Measurements from ENCODE around the gene TCEAL7. TPM values are rescaled to one million over a fixed set of nuclear protein-coding genes. Genes with fewer than 3 reads are reported as not detected.
A peak's percentile ranks its signal among the peaks of the same experiment; 100 is the strongest.

Gene TCEAL7
- total RNA-seq, 6 experiments from 2014 or later: 0.34 to 1.2 (median 0.62) TPM; not detected in 3

- H3K27ac ChIP-seq: no peak within 1 kb of the TSS
- H3K4me1 ChIP-seq: no peaks in the 10 kb centered on the region
- TF ChIP-seq CTCF (IDR thresholded peaks at IDR 0.05): no peak
- no peak for TF ChIP-seq POLR2A (IDR thresholded peaks at IDR 0.05)
- WGBS (ENCODE audit: insufficient coverage, low coverage, low lambda C conversion rate, missing lambda C conversion rate): 48% methylated on average over 2 of the region's 52 CpGs
- H3K4me3 ChIP-seq: peak within 1 kb of the TSS; percentile 22 to 48 (median 25)
- intact Hi-C loops (cut with DNase I): no loop called here
- peak; percentile 82 to 96 (median 90) for ATAC-seq
- DNase-seq: peak; percentile 40 to 72 (median 61)
- peaks cover 0 to 3% of the 10 kb centered on the region in 2 donors for H3K27me3 ChIP-seq
- H3K36me3 ChIP-seq: no peaks in the 10 kb centered on the region
- no peaks in the 10 kb centered on the region for H3K9me3 ChIP-seq
Measured at GRCh38 chrX:103310555-103311398, 19.3 kb upstream of the TCEAL7 start, which contains the start of gene BEX2. TSS of gene BEX2 (minus strand) at chrX:103310990. CDS start at chrX:103309976, 1,014 bp downstream.

DNA sequence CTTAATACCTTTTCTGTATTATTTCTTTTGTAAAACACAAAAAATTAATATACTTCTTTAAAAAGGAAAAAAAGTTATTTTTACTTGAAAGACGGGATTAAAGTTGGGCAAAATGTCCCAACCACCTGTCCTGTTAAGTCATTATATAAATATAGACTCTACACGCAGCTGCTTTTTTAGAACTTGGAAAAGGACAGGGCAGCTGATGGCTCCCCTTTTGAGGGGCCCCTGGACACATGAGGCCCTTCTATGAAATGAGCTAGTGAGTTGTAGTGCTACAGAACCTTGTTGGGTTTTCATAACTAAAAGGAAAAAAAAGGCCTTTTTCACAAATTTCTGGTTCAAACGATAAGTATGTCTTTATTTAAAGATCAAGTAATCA is 18.6 kb upstream of the TCEAL7 start:
- DNase-seq (no peak), ATAC-seq (no peak)
- TF ChIP-seq POLR2A (IDR thresholded peaks at IDR 0.05) (no peak), CTCF (IDR thresholded peaks at IDR 0.05) (no peak)
- H3K4me3 ChIP-seq: no peak overlapping the region
- no peaks in the 10 kb centered on the region for H3K9me3 ChIP-seq
- intact Hi-C loops (cut with DNase I): no loop called here
- H3K36me3 ChIP-seq: no peaks in the 10 kb centered on the region
- H3K27ac ChIP-seq: no peak overlapping the region
- no peaks in the 10 kb centered on the region for H3K4me1 ChIP-seq
- peaks cover 0 to 3% of the 10 kb centered on the region in 2 donors for H3K27me3 ChIP-seq
- 72% methylated on average over 3 of the region's 3 CpGs for WGBS (ENCODE audit: insufficient coverage, low coverage, low lambda C conversion rate, missing lambda C conversion rate)

GRCh38 chrX:103330681-103331288 is 746 bp downstream of the TCEAL7 start:
- WGBS (ENCODE audit: insufficient coverage, low coverage, low lambda C conversion rate, missing lambda C conversion rate): 34% methylated on average over 21 of the region's 21 CpGs
- no peak for DNase-seq
- Histone ChIP-seq H3K27ac (no peak overlapping the region), H3K4me1 (no peaks in the 10 kb centered on the region), H3K9me3 (no peaks in the 10 kb centered on the region), H3K27me3 (no peaks in the 10 kb centered on the region), H3K36me3 (no peaks in the 10 kb centered on the region), H3K4me3 (no peak overlapping the region)
- no peak for ATAC-seq
- intact Hi-C loops (cut with DNase I): no loop called here
- TF ChIP-seq CTCF (IDR thresholded peaks at IDR 0.05) (no peak), POLR2A (IDR thresholded peaks at IDR 0.05) (no peak)

- Histone ChIP-seq H3K9me3 (no peaks in the 10 kb centered on the region), H3K4me1 (no peaks in the 10 kb centered on the region), H3K36me3 (no peaks in the 10 kb centered on the region), H3K27me3 (peaks cover 0 to 3% of the 10 kb centered on the region in 2 donors), H3K27ac (no peak overlapping the region), H3K4me3 (no peak overlapping the region)
- WGBS (ENCODE audit: insufficient coverage, low coverage, low lambda C conversion rate, missing lambda C conversion rate): 40% methylated on average over 3 of the region's 3 CpGs
- no peak for ATAC-seq
- TF ChIP-seq POLR2A (IDR thresholded peaks at IDR 0.05) (no peak), CTCF (IDR thresholded peaks at IDR 0.05) (no peak)
- DNase-seq: no peak
- intact Hi-C loops (cut with DNase I): no loop called here
Measured at GRCh38 chrX:103338663-103339062, 8.6 kb downstream of the TCEAL7 start.

Data from right lobe of liver (tissue), 6 donors.